Right forelimb (tissue), 1 donor: ENCODE data around the gene IFT122.
"Not testable (repeated sequence)": the region's sequence is repeated elsewhere in the genome, so short reads cannot be mapped to it uniquely, and the experiment has no call there.

Experiments
- DNase-seq: peaks from one replicate; pipeline ENCODE4 v3.0.0-alpha.2; 2018

IFT122 gene

GRCh38 chr3:129498603-129499488 is 58.8 kb downstream of the IFT122 start:
- DNase-seq, result not testable (repeated sequence)

GRCh38 chr3:129499604-129500333 is 59.7 kb downstream of the IFT122 start:
- DNase-seq, result not testable (repeated sequence)

- DNase-seq, result no peak
Observed at GRCh38 chr3:129500334-129500658, 60.3 kb downstream of the IFT122 start.

- DNase-seq, result no peak
Observed at GRCh38 chr3:129501630-129502029, 61.6 kb downstream of the IFT122 start.

- no peak for DNase-seq
Observed at GRCh38 chr3:129502641-129503408, 62.8 kb downstream of the IFT122 start.

GRCh38 chr3:129503471-129504291 is 63.7 kb downstream of the IFT122 start:
- DNase-seq, result no peak

- DNase-seq, result no peak
Observed at GRCh38 chr3:129504471-129505100, 64.6 kb downstream of the IFT122 start.

- no peak for DNase-seq
Observed at GRCh38 chr3:129505341-129505740, 65.3 kb downstream of the IFT122 start.

GRCh38 chr3:129506231-129506742 is 66.3 kb downstream of the IFT122 start:
- no peak for DNase-seq

GRCh38 chr3:129507181-129507831 is 67.3 kb downstream of the IFT122 start:
- no peak for DNase-seq

GRCh38 chr3:129512595-129512994 is 72.6 kb downstream of the IFT122 start:
- DNase-seq, result no peak

- DNase-seq, result no peak
Observed at GRCh38 chr3:129513705-129514104, 73.7 kb downstream of the IFT122 start.

- DNase-seq, result no peak
Observed at GRCh38 chr3:129514110-129514509, 74.1 kb downstream of the IFT122 start.

- no peak for DNase-seq
Observed at GRCh38 chr3:129514563-129514962, 74.5 kb downstream of the IFT122 start.

- DNase-seq, result not testable (repeated sequence)
Observed at GRCh38 chr3:129515108-129515820, 75.2 kb downstream of the IFT122 start.

- not testable (repeated sequence) for DNase-seq
Observed at GRCh38 chr3:129515821-129516432, 75.9 kb downstream of the IFT122 start.

- DNase-seq, result no peak
Observed at GRCh38 chr3:129517516-129517915, 77.5 kb downstream of the IFT122 start.

GRCh38 chr3:129518038-129518561 is 78.1 kb downstream of the IFT122 start:
- no peak for DNase-seq

GRCh38 chr3:129518581-129518980 is 78.6 kb downstream of the IFT122 start:
- no peak for DNase-seq

- DNase-seq, result no peak
Observed at GRCh38 chr3:129519449-129519848, 79.4 kb downstream of the IFT122 start.
